GM21390 (cell line): ENCODE results near the gene PUSL1.

Experiments used
- ATAC-seq: cut with Tn5 transposase; IDR thresholded peaks from one replicate; pipeline ENCODE4 v1.9.1; 2021; ENCODE audit not compliant: unreplicated experiment

Gene PUSL1

GRCh38 chr1:1279028-1279427, 29.4 kb upstream of the PUSL1 start:
- ATAC-seq, result no peak

GRCh38 chr1:1280782-1281481, 27.5 kb upstream of the PUSL1 start:
- no peak for ATAC-seq

GRCh38 chr1:1281533-1282321, 26.7 kb upstream of the PUSL1 start:
- ATAC-seq, result no peak

- no peak for ATAC-seq
Measured at GRCh38 chr1:1282998-1283397, 25.4 kb upstream of the PUSL1 start.

GRCh38 chr1:1283821-1284220, 24.6 kb upstream of the PUSL1 start:
- no peak for ATAC-seq

- no peak for ATAC-seq
Measured at GRCh38 chr1:1284221-1285101, 23.9 kb upstream of the PUSL1 start.

GRCh38 chr1:1285102-1285571, 23.3 kb upstream of the PUSL1 start:
- no peak for ATAC-seq

GRCh38 chr1:1285611-1286311, 22.6 kb upstream of the PUSL1 start:
- no peak for ATAC-seq

GRCh38 chr1:1286313-1287261, 21.8 kb upstream of the PUSL1 start:
- ATAC-seq, result no peak

- ATAC-seq, result no peak
Measured at GRCh38 chr1:1287288-1288110, 20.9 kb upstream of the PUSL1 start.

- no peak for ATAC-seq
Measured at GRCh38 chr1:1290238-1290731, 18.1 kb upstream of the PUSL1 start.

GRCh38 chr1:1291023-1291528, 17.3 kb upstream of the PUSL1 start:
- no peak for ATAC-seq

- ATAC-seq, result no peak
Measured at GRCh38 chr1:1291548-1292441, 16.6 kb upstream of the PUSL1 start.

- ATAC-seq, result no peak
Measured at GRCh38 chr1:1292442-1292779, 16.0 kb upstream of the PUSL1 start.

- ATAC-seq, result no peak
Measured at GRCh38 chr1:1292851-1293250, 15.5 kb upstream of the PUSL1 start.

GRCh38 chr1:1293263-1294249, 14.8 kb upstream of the PUSL1 start:
- ATAC-seq, result no peak
